GM20431 (cell line): ENCODE results near the gene ASB12.
"Not testable (repeated sequence)": the region's sequence is repeated elsewhere in the genome, so short reads cannot be mapped to it uniquely, and the experiment has no call there.

ENCODE experiments used
- in situ Hi-C: fragments of 300-500 bp; cut with MseI, MboI; formaldehyde crosslinking; loops from one replicate; pipeline ENCODE4 v1.15.0; 2020; ENCODE audit warnings: low sequenced_read_pairs; ENCODE audit not compliant: unreplicated experiment

The ASB12 gene

GRCh38 chrX:64230123-64230970 is at the start of gene ASB12:
TSS of gene ASB12 (minus strand) at chrX:64230607. CDS start at chrX:64225650, 4,957 bp downstream.
- in situ Hi-C loops = no loop called here

- in situ Hi-C loops = no loop called here
Observed at GRCh38 chrX:64265265-64265664, 34.9 kb upstream of the ASB12 start.

GRCh38 chrX:64229154-64229553 is 1.3 kb downstream of the ASB12 start:
- in situ Hi-C loops = no loop called here

GRCh38 chrX:64218023-64218422 is 12.4 kb downstream of the ASB12 start:
- in situ Hi-C loops = no loop called here

DNA sequence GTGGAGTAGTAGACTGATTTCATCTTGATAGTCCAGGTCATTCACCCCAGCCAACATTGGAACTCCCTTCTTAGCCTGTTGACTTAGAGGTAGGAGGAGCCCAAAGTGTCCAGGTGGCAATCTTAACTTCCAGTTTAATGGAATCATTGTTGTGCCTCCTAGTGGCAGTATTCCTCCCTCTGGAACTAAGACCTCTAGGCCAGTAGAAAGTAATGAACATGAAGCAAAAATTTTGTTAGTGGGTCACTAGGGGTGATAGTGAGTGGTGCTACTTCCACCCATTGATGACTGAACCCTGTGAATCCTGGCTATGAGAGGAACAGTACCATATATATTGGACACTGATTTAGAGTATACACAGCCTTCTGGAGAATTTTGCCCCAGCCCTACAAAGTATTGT is 16.4 kb downstream of the ASB12 start:
- in situ Hi-C loops = not testable (repeated sequence)

GRCh38 chrX:64206556-64207162 is 23.7 kb downstream of the ASB12 start:
- in situ Hi-C loops = no loop called here

- in situ Hi-C loops = no loop called here
Observed at GRCh38 chrX:64205735-64206501, 24.5 kb downstream of the ASB12 start.

DNA sequence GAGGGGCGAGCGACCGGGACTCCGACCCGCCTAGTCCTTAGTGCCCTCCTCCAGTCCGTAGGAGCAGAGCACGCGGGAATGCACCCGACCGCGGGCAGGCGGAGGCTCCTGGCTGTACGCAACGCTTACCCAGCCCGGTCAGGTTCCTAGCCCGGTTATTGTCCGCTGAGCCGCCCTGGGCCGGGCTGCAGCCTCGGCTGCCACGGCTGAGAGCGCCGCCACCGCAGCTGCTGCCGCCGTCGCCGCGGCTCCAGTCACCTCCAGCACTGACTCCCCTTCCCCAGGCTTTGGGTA is 25.0 kb downstream of the ASB12 start, which contains the start of gene AMER1:
AMER1 (minus strand) TSS at position 268 of the 294 bp plus-strand sequence. CDS start 12,422 bp downstream, outside the sequence.
- in situ Hi-C loops = no loop called here

DNA sequence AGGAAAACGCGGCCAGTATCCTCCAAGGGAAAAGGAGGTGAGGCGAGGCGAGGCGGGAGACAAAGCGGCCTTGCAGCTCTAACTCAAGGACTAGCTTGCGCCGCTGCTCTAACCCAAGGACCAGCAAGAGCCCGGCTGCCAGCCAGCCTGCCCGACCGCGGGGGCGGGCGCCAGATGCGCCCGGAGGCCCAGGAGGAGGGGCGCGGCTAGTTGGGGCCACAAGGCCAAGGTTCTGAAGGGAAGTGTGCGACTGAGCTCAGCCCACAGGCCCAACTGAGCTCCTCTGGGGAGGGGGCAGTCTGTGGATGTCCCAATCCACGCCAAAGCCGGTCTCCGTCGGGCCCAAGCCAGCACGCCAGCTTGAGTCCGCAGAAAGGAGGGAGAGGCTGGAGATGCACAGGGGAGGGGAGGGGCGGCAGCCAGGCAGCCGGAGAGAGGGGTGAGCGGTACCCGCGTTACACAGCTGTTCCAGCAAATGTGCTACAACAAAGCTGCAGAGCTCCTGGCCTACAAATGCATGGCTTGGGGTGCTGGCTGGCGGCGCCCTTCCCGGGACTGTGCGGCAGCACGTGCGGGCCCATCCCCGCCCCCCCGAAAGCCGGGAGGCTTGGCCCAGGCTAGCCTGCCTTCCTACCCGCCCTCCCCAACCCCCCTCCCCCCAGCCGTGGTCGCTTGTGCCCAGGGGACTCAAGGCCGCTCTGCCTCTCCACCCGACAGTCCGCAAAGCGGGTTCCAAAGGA is 25.5 kb downstream of the ASB12 start:
- in situ Hi-C loops = no loop called here

GRCh38 chrX:64204252-64204651 is 26.2 kb downstream of the ASB12 start:
- in situ Hi-C loops = no loop called here

GRCh38 chrX:64202808-64203325 is 27.5 kb downstream of the ASB12 start:
- in situ Hi-C loops = no loop called here

DNA sequence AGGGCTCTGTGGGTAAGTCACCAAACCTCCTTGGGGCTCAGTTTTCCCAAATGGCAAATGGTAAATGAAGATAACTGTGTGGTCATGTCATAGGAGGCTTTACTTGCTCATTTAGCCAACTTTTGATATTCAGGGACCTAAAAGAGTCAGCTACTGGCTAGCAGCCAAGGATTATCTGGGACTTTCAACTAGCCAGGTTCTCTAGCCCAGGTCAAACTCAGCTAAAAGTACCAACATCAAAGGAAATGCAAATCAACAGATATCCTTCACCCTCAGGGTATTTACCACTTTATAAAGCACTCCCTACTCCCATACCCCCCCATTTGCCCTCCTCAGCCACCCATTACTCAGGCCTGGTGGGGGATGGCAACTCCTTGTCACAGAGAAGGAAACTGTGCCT is 32.4 kb downstream of the ASB12 start:
- in situ Hi-C loops = no loop called here

GRCh38 chrX:64196606-64197005 is 33.8 kb downstream of the ASB12 start:
- in situ Hi-C loops = no loop called here

DNA sequence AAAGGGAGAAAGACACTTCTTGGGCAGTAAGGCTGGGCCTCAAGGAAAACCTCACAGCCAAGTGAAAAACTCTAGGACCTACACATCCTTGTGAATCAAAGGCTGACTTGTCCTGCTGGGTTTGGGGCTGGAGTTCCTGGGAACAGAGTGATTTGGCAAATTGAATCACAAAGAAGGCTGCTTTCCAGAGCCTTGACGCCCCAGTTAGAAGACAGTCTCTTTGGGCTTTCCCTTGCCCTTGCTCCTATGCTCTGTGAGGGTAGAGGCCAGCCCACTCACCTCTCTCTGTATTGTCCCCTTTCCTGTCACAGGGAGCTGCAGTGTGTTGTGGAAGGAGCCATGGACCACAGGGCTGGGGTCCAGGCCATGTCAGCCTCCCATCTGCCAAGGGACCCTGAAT is 34.5 kb downstream of the ASB12 start:
- in situ Hi-C loops = no loop called here

DNA sequence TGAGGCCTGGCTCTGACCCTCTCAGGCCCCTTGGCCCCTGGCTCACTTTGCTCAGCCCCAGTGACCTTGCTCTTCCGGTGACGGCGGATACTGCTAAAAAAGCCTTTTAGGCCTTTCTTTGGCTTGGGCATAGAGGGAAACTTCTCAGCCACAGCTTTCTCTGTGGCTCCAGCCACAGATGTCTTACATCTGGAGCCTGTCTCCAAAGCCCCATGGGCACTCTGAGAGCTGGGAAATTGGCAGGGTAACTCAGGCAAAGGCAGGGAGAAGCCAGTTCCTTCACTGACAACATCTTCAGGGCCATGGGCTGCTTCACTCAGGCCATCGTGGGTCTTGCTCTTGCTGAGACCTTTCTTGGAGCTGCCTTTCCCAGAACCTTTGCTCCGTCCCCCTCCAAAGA is 37.7 kb downstream of the ASB12 start:
- in situ Hi-C loops = no loop called here

- in situ Hi-C loops = no loop called here
Observed at GRCh38 chrX:64192040-64192439, 38.4 kb downstream of the ASB12 start.

GRCh38 chrX:64191281-64192010 is 39.0 kb downstream of the ASB12 start:
- in situ Hi-C loops = no loop called here

DNA sequence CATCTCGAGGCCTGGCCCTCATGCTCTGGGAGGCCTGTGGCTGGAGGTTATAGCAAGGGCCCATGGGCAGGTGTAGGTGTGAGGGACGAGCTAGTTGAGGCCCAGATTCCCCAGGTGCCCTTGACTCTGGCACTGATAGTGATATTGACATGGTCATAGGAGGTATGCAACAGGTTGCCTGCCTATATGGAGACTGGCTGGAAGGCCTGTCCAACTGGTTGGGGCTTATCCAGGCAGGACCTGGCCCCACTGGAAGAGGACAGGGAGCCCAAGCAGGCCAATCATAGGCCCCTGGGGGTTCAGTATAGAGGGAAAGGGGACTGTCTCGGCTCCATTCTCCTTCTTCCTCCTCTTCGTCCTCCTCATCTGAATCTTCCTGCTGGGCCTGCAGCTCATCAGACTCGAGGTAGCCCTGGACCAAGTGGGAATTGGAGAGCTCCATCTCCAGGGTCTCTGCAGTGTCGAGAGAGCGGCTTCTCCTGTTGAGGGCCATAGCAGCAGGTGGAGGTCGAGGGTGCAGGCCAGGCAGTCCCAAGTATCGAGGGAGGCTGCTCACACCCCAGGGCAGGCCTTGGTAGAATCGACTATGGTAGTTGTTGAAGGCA is 40.2 kb downstream of the ASB12 start:
- in situ Hi-C loops = no loop called here

DNA sequence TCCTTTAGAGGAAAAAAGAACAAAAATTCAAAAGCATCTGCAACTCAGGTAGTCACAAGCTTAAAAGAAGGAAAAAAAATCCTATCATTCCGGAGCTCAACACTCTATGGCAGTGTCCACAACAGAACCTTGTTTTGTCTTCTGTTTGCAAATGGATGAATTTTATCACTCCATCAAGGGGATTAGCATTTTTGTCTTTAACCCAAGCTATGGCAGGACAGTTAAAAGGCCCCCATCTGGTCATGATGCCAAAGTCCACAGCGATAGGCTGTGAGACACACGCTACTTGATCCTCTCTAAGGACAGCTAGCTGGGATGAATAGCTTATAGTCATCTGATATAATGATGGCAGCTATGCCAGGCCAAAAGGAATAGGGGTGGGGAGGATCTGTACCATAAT is 41.5 kb downstream of the ASB12 start:
- in situ Hi-C loops = no loop called here
